ENCODE results near the gene SARDH.

DNA sequence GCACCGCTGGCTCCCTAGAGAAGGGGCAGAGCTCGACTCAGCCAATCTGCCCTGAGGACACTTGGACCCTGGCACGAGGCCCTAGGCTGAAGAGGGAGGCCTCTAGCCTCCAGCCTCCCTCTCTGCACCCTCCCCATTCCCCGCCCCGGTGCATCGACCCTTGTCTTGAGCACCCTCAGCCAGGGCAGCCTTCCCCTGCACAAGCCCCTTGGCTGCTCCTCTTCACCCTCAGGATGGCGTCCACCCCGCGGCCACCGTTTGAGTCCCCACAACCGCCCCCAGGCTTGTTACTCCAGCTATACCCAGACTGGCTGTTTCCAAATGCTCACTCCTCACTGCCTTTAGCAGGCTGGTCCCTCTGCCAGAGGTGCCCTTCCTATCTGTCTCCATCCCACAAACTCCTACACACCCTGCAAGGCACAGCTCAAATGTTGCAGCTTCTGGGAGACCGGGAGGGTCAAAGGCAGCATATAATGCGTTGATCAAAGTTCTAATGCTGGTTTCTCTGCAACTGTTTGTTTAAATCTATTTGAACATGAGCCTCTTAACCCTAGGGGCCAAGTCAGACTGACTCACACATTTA lies 122.5 kb downstream of the SARDH start:
- TF ChIP-seq POLR2AphosphoS5 (IDR thresholded peaks at IDR 0.05; ENCODE audit: control insufficient read depth, insufficient read depth, low read depth, low read length), result no peak
- TF ChIP-seq, protein P1, sequence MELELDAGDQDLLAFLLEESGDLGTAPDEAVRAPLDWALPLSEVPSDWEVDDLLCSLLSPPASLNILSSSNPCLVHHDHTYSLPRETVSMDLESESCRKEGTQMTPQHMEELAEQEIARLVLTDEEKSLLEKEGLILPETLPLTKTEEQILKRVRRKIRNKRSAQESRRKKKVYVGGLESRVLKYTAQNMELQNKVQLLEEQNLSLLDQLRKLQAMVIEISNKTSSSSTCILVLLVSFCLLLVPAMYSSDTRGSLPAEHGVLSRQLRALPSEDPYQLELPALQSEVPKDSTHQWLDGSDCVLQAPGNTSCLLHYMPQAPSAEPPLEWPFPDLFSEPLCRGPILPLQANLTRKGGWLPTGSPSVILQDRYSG (tag; conservative IDR thresholded peaks at IDR 0.05; ENCODE audit: low read depth), result no peak
- TF ChIP-seq HDAC2 (IDR thresholded peaks at IDR 0.05), result no peak
- TF ChIP-seq, protein P2, sequence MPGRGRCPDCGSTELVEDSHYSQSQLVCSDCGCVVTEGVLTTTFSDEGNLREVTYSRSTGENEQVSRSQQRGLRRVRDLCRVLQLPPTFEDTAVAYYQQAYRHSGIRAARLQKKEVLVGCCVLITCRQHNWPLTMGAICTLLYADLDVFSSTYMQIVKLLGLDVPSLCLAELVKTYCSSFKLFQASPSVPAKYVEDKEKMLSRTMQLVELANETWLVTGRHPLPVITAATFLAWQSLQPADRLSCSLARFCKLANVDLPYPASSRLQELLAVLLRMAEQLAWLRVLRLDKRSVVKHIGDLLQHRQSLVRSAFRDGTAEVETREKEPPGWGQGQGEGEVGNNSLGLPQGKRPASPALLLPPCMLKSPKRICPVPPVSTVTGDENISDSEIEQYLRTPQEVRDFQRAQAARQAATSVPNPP (IDR thresholded peaks at IDR 0.05; ENCODE audit: borderline replicate concordance, insufficient read depth, insufficient read length), result no peak
